H1 (cell line): Measurements from ENCODE around the gene NEK3. TPM values are rescaled to one million over a fixed set of nuclear protein-coding genes. Genes with fewer than 3 reads are reported as not detected.
"Not testable (repeated sequence)": the region's sequence is repeated elsewhere in the genome, so short reads cannot be mapped to it uniquely, and the experiment has no call there.

Source experiments
- CTCF ChIA-PET: fragments of 300-600 bp; sonication (Branson Sonifier 250); formaldehyde crosslinking; loops from one replicate; lab custom pipeline; 2021; ENCODE audit not compliant: partially characterized antibody; lab: Charles Lee
- POLR2A ChIA-PET: fragments of 300-600 bp; sonication (Branson Sonifier 250); formaldehyde crosslinking; loops from one replicate; lab custom pipeline; 2021; ENCODE audit warnings: inconsistent platforms; ENCODE audit not compliant: partially characterized antibody; lab: Charles Lee
- DNase-seq, 2 experiments: peaks; one replicate each; pipeline versions ENCODE4 v3.0.0 to v3.0.0-alpha.2; 2010 to 2022; ENCODE audit warnings: low spot score in 2 of 2, low read depth in 1 of 2, mixed read lengths in 1 of 2
- FAIRE-seq: peaks from 2 replicates; lab custom pipeline; 2011; peaks lifted over from hg19 to GRCh38; lab: Jason Lieb, UNC
- H2AFZ ChIP-seq: 2 replicates; pipeline ENCODE4 v1.8.1; 2012; ENCODE audit warnings: low read length, inconsistent platforms
- H2AK5ac ChIP-seq: 2 replicates; pipeline ENCODE4 v1.6.1; 2013; ENCODE audit warnings: low read depth, low read length
- H2BK120ac ChIP-seq: replicated peaks from 2 replicates; pipeline ENCODE3; 2013; ENCODE audit warnings: low read depth, low read length, inconsistent platforms
- H2BK12ac ChIP-seq: 2 replicates; pipeline ENCODE4 v1.6.1; 2013; ENCODE audit warnings: low read depth, low read length
- H2BK15ac ChIP-seq: 2 replicates; pipeline ENCODE4 v1.6.1; 2013; ENCODE audit warnings: low read length
- H2BK20ac ChIP-seq: 2 replicates; pipeline ENCODE4 v1.6.1; 2013; ENCODE audit warnings: low read length
- H2BK5ac ChIP-seq: 2 replicates; pipeline ENCODE4 v1.6.1; 2013; ENCODE audit warnings: low read depth, low read length
- H3K14ac ChIP-seq: 2 replicates; pipeline ENCODE4 v1.6.1; 2013; ENCODE audit warnings: inconsistent platforms; ENCODE audit not compliant: insufficient read length
- H3K18ac ChIP-seq: 2 replicates; pipeline ENCODE4 v1.6.1; 2013; ENCODE audit warnings: low read length; ENCODE audit errors: extremely low read depth
- H3K23ac ChIP-seq: 2 replicates; pipeline ENCODE4 v1.6.1; 2013; ENCODE audit warnings: inconsistent platforms; ENCODE audit not compliant: insufficient read length
- H3K23me2 ChIP-seq: 2 replicates; pipeline ENCODE4 v1.6.1; 2013; ENCODE audit warnings: low read depth, low read length
- H3K27ac ChIP-seq: 2 replicates; pipeline ENCODE4 v1.6.1; 2011; ENCODE audit warnings: low read depth, low read length, inconsistent platforms
- H3K27me3 ChIP-seq, 4 experiments: replicated peaks in 1 of 4; 1 replicate in 1 of 4; 2 replicates in 3 of 4; pipeline versions ENCODE4 v1.6.1 to v1.8.1; 2011 to 2013; ENCODE audit warnings: low read length in 3 of 4, mild to moderate bottlenecking in 3 of 4, inconsistent platforms in 2 of 4, mixed read lengths in 2 of 4, moderate library complexity in 1 of 4; ENCODE audit not compliant: control insufficient read depth in 3 of 4, insufficient read depth in 3 of 4; ENCODE audit errors: extremely low read depth in 1 of 4
- H3K36me3 ChIP-seq, 4 experiments: 2 replicates each; pipeline versions ENCODE4 v1.6.1 to v1.8.1; 2011 to 2013; ENCODE audit warnings: mild to moderate bottlenecking in 4 of 4, low read length in 3 of 4, moderate library complexity in 2 of 4, control low read depth in 1 of 4, inconsistent platforms in 1 of 4; ENCODE audit not compliant: insufficient read depth in 4 of 4, control insufficient read depth in 2 of 4
- H3K4ac ChIP-seq: replicated peaks from 2 replicates; pipeline ENCODE3; 2013; ENCODE audit warnings: low read length, low read depth, mixed read lengths, inconsistent platforms; ENCODE audit not compliant: insufficient read length
- H3K4me1 ChIP-seq, 4 experiments: replicated peaks in 1 of 4; 1 replicate in 1 of 4; 2 replicates in 3 of 4; pipeline versions ENCODE4 v1.6.1 to v1.8.1; 2011 to 2013; ENCODE audit warnings: low read length in 3 of 4, inconsistent platforms in 2 of 4, mixed read lengths in 1 of 4; ENCODE audit not compliant: insufficient read depth in 4 of 4, control insufficient read depth in 3 of 4
- H3K4me2 ChIP-seq, 2 experiments: 2 replicates each; pipeline versions ENCODE4 v1.6.1 to v1.8.1; 2011 to 2013; ENCODE audit warnings: low read depth in 2 of 2, low read length in 2 of 2, control low read depth in 1 of 2, inconsistent platforms in 1 of 2, mild to moderate bottlenecking in 1 of 2; ENCODE audit not compliant: insufficient read depth in 1 of 2
- H3K4me3 ChIP-seq, 4 experiments: fragments of 200-600, 300-600 bp in 1 of 4; sonication (generic), shearing (Covaris generic), sonication (Bioruptor Twin) in 1 of 4; 2 replicates each; pipeline versions ENCODE4 v1.5.1 to v1.8.1; 2011 to 2016; ENCODE audit warnings: low read length in 4 of 4, low read depth in 3 of 4, control low read depth in 2 of 4, inconsistent platforms in 2 of 4, mild to moderate bottlenecking in 2 of 4, mixed read lengths in 1 of 4, moderate library complexity in 1 of 4; ENCODE audit not compliant: insufficient read depth in 2 of 4; ENCODE audit errors: extremely low read depth in 1 of 4
- H3K56ac ChIP-seq: replicated peaks from 2 replicates; pipeline ENCODE3; 2013; ENCODE audit warnings: low read depth, mild to moderate bottlenecking, mixed read lengths, low read length, inconsistent platforms; ENCODE audit not compliant: insufficient read length
- H3K79me1 ChIP-seq: 2 replicates; pipeline ENCODE4 v1.6.1; 2013; ENCODE audit warnings: low read depth, low read length, control low read depth
- H3K79me2 ChIP-seq, 2 experiments: 2 replicates each; pipeline versions ENCODE4 v1.6.1 to v1.8.1; 2012 to 2013; ENCODE audit warnings: low read length in 2 of 2, mild to moderate bottlenecking in 2 of 2, inconsistent platforms in 1 of 2; ENCODE audit not compliant: insufficient read depth in 2 of 2, control insufficient read depth in 1 of 2
- H3K9ac ChIP-seq, 4 experiments: replicated peaks in 1 of 4; 1 replicate in 1 of 4; 2 replicates in 3 of 4; pipeline versions ENCODE4 v1.6.1 to v1.8.1; 2011 to 2013; ENCODE audit warnings: low read depth in 3 of 4, low read length in 3 of 4, control low read depth in 2 of 4, mild to moderate bottlenecking in 2 of 4, moderate library complexity in 2 of 4, inconsistent platforms in 1 of 4; ENCODE audit errors: extremely low read depth in 1 of 4
- H3K9me3 ChIP-seq, 2 experiments: 2 replicates each; pipeline versions ENCODE4 v1.6.1 to v1.8.1; 2012 to 2013; ENCODE audit warnings: mild to moderate bottlenecking in 2 of 2, moderate library complexity in 2 of 2, control low read depth in 1 of 2, inconsistent platforms in 1 of 2, low read depth in 1 of 2, low read length in 1 of 2, mixed read lengths in 1 of 2; ENCODE audit not compliant: insufficient read depth in 2 of 2
- H4K20me1 ChIP-seq, 2 experiments: replicated peaks in 1 of 2; 2 replicates each; pipeline versions ENCODE3 to v1.8.1; 2011 to 2013; ENCODE audit warnings: inconsistent platforms in 2 of 2, low read length in 2 of 2, mild to moderate bottlenecking in 1 of 2; ENCODE audit not compliant: insufficient read depth in 2 of 2, control insufficient read depth in 1 of 2
- H4K5ac ChIP-seq: 2 replicates; pipeline ENCODE4 v1.6.1; 2013; ENCODE audit warnings: low read length, low read depth, mixed read lengths, inconsistent platforms; ENCODE audit not compliant: insufficient read length
- H4K8ac ChIP-seq: 2 replicates; pipeline ENCODE4 v1.8.0; 2013; ENCODE audit warnings: mild to moderate bottlenecking, moderate library complexity, low read length, inconsistent platforms; ENCODE audit not compliant: insufficient read depth; ENCODE audit errors: extremely low read depth
- H4K91ac ChIP-seq: replicated peaks from 2 replicates; pipeline ENCODE3; 2013; ENCODE audit warnings: low read length, mixed read lengths, inconsistent platforms; ENCODE audit not compliant: insufficient read length
- EGR1 ChIP-seq: IDR thresholded peaks from 2 replicates; pipeline ENCODE4 v1.6.1; 2011; ENCODE audit warnings: low read depth, low read length, borderline replicate concordance
- NRF1 ChIP-seq: IDR thresholded peaks from 2 replicates; pipeline ENCODE4 v1.6.1; 2011; ENCODE audit warnings: mild to moderate bottlenecking, low read depth, low read length, improper control_type of control experiment
- SP1 ChIP-seq: IDR thresholded peaks from 2 replicates; pipeline ENCODE4 v1.6.1; 2011; ENCODE audit warnings: low read depth, low read length
- WGBS, 2 experiments: shearing (Covaris generic) in 1 of 2; methylation state at CpG; one replicate each; pipeline versions ENCODE4 v1.1.6 to v1.1.7; 2013 to 2015; ENCODE audit warnings: low lambda C conversion rate in 2 of 2, mixed read lengths in 2 of 2, inconsistent platforms in 1 of 2, low coverage in 1 of 2, missing lambda C conversion rate in 1 of 2; ENCODE audit not compliant: insufficient replicate concordance in 2 of 2, insufficient coverage in 1 of 2, insufficient read length in 1 of 2; ENCODE audit errors: extremely low coverage in 1 of 2, missing lambda C conversion rate in 1 of 2; 5-methylcytosine and 5-hydroxymethylcytosine counted together
- polyA plus RNA-seq, 7 experiments: library from polyadenylated mRNA; depleted of rRNA in 3 of 7; stranded (reverse) in 5 of 7; unstranded in 2 of 7; fragments of >200 nt in 5 of 7; fragments of 200-250 nt in 2 of 7; gene quantifications; 1 replicate in 5 of 7; 2 replicates in 1 of 7; 4 replicates in 1 of 7; pipeline versions ENCODE4 v1.2.1 to v1.2.3, GENCODE V29; 2011 to 2013; ENCODE audit warnings: missing spikeins in 2 of 7, mixed read lengths in 2 of 7
- total RNA-seq: library from RNA; stranded (reverse); fragmentation: NEBNext Ultra II Directional; extraction: Animal tissue kit (Norgen Biotek cat#: 25700); gene quantifications from 2 replicates; pipeline ENCODE4 v1.2.1, GENCODE V29; 2021

Gene NEK3
- total and polyA plus RNA-seq, 2 of the 8 experiments (the other 6 are each of a cell fraction or from before 2014, with no cell fraction given), result 11.4 to 26.0 TPM

- no peak for TF ChIP-seq SP1
- TF ChIP-seq NRF1, result no peak
- TF ChIP-seq EGR1, result no peak
These were observed 5.6 kb upstream of the NEK3 start (continued) for GRCh38 chr13:52164989-52165388.

- H4K91ac ChIP-seq, H3K14ac ChIP-seq, H3K27me3 ChIP-seq, H3K56ac ChIP-seq, H3K9ac ChIP-seq, POLR2A ChIA-PET, H2BK120ac ChIP-seq, H4K20me1 ChIP-seq, H3K36me3 ChIP-seq, H3K4me3 ChIP-seq, H2BK15ac ChIP-seq, H3K23me2 ChIP-seq, H3K4me2 ChIP-seq, H3K9me3 ChIP-seq, H3K4ac ChIP-seq, DNase-seq, H2BK20ac ChIP-seq, H4K8ac ChIP-seq, H3K4me1 ChIP-seq, H2BK5ac ChIP-seq, H3K27ac ChIP-seq, H2AFZ ChIP-seq, H3K79me2 ChIP-seq, H3K23ac ChIP-seq, H2BK12ac ChIP-seq, H2AK5ac ChIP-seq, FAIRE-seq, H4K5ac ChIP-seq, H3K79me1 ChIP-seq, H3K18ac ChIP-seq: not testable (repeated sequence)
- CTCF ChIA-PET, result interaction anchor here (1.1 kb wide), 1 partner anchor 221 kb away, joined by 3 read pairs; no protein-coding TSS in a partner anchor
- WGBS, 2 experiments, result 85% methylated on average over 3 of the region's 3 CpGs; no CpG with 5 or more reads in 1 of the 2 experiments
These were observed 4.5 kb upstream of the NEK3 start for GRCh38 chr13:52163878-52164277.
